Amniotic stem cell (primary cell): ENCODE measurements around the gene SLC34A3.
"Not testable (repeated sequence)": the region's sequence is repeated elsewhere in the genome, so short reads cannot be mapped to it uniquely, and the experiment has no call there.

Experiments
- DNase-seq: peaks from one replicate; lab custom pipeline; 2025; lab: John Stamatoyannopoulos, UW

Gene SLC34A3

DNA sequence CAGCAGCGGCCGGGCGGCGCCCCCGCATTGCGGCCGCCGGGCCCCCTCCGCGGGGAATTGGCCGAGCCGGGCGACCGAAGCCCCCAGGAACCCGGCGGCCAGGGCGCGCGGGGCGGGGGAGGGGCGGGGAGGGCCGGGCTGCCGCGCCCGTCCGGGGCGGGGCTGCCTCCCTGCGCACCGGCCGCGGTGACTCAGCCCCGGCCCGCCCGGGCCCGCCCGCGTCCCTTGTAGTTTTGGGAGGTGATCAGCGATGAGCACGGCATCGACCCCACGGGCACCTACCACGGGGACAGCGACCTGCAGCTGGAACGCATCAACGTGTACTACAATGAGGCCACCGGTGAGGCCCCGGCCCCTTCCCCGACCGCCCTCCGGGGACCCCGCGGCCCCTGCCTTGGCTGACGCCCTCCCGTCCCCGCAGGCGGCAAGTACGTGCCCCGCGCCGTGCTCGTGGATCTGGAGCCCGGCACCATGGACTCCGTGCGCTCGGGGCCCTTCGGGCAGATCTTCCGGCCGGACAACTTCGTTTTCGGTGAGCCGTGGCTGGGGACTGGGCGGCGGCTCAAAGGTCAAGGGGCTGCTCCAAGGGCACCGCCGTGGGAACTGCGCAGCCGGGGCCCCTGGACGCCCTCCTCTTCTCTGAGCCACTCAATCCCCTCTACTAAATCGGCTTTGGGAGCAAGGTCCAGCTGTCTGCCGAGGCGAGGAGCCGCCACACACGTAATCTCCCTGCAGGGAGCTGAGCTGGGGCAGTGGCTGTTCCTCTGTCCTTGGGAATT is 11.0 kb downstream of the SLC34A3 start:
- DNase-seq, result peak; percentile 31

DNA sequence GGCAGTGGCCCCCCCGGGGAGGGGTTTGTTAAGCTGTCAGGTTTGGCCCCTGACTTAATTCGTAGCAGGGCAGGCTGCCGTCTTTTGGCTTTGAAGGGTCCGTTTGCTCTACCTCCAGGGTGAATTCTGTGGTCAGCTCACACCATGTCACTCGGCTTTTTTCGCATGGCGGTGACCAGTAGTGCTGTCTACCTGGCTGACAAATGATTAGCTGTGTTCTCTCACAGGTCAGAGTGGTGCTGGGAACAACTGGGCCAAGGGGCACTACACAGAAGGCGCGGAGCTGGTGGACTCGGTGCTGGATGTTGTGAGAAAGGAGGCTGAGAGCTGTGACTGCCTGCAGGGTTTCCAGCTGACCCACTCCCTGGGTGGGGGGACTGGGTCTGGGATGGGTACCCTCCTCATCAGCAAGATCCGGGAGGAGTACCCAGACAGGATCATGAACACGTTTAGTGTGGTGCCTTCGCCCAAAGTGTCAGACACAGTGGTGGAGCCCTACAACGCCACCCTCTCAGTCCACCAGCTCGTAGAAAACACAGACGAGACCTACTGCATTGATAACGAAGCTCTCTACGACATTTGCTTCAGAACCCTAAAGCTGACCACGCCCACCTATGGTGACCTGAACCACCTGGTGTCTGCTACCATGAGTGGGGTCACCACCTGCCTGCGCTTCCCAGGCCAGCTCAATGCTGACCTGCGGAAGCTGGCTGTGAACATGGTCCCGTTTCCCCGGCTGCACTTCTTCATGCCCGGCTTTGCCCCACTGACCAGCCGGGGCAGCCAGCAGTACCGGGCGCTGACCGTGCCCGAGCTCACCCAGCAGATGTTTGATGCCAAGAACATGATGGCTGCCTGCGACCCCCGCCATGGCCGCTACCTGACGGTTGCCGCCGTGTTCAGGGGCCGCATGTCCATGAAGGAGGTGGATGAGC is 11.8 kb downstream of the SLC34A3 start:
- DNase-seq, result no peak

DNA sequence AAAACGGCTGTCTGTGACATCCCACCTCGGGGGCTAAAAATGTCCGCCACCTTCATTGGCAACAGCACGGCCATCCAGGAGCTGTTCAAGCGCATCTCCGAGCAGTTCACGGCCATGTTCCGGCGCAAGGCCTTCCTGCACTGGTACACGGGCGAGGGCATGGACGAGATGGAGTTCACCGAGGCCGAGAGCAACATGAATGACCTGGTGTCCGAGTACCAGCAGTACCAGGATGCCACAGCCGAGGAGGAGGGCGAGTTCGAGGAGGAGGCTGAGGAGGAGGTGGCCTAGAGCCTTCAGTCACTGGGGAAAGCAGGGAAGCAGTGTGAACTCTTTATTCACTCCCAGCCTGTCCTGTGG is 12.5 kb downstream of the SLC34A3 start:
- DNase-seq, result not testable (repeated sequence)

DNA sequence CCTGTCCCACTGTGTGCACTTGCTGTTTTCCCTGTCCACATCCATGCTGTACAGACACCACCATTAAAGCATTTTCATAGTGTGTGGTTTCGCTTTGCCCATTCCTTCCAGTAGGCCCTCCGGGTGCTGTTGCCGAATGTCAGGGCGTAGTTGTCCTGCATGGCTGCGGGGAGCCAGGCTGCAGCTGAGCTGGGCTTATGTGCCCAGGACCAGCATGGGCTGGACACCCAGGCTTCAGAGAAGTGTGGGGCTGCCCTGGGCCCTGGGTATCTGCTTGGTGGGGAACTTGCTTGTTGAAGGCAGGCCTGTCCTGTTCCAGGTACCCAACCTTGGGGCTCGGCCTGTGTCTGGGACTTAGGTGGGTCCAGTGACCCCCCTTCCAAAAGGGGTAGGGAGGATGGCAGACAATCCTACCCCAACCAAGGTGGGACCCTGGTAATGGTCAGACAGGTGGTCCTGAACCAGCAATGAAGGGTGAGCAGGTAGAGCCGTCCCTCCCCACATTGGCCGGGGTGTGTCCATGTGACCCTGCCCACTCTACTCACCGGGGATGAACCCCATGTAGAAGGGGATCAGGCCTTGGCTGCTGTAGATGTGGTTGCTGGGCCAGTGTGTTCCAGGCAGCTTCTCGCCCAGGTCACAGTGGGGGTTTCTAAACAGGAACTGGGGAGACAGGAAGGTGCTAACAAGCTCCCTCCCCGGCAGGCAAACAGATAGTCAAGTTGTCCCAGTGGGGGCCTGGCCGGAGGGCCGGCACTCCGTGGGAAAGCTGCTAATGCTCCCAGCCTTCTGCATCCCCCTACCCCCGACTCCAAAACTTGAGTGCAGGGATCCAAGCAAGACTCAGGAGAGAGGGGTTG is 13.2 kb downstream of the SLC34A3 start:
- no peak for DNase-seq

DNA sequence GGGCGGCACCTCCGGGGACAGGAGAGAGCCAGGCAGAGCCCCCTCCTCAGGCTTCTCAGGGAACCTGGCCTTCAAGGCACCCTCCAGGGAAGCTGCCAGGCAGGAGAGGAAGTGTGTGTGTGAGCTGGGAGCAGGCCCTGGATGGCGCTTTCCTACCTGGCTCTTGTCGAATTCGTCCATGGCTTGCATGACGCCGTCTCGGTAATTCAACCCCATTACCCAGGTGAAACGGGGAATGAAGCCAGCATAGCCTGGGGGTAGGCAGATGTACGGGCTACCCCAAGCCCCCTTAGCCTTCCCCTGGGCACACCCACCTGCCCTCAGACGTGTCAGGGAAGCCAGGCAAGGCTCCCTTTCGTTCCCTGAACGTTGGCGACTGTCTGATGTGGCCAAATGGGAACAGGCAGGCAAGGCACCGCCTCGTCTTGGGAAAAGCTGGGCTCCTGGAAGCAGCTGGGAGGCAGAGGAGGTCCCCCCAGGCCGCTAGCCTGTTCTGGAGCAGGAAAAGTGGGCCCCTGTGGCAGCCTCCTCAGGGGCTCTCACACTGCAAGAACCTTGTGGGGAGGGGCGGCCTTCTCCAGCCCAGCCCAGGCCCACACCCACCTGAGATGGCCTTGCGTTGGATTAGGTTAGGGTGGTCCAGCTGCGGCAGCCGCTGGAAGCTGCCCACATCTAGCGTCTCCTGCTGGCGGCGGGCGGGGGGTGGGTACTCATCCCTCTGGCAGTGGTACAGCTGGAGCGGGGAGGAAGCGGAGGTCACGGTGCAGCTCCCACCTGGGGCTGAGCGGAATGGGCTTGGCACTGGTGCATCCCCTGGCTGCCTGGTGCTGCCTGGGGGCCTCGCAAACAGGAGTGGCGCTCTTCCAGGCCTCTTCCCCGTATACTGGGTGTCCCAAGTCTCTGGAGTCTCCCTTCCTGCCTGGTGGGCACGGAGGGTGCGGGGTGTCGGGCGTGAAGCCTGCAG is 14.1 kb downstream of the SLC34A3 start:
- no peak for DNase-seq

DNA sequence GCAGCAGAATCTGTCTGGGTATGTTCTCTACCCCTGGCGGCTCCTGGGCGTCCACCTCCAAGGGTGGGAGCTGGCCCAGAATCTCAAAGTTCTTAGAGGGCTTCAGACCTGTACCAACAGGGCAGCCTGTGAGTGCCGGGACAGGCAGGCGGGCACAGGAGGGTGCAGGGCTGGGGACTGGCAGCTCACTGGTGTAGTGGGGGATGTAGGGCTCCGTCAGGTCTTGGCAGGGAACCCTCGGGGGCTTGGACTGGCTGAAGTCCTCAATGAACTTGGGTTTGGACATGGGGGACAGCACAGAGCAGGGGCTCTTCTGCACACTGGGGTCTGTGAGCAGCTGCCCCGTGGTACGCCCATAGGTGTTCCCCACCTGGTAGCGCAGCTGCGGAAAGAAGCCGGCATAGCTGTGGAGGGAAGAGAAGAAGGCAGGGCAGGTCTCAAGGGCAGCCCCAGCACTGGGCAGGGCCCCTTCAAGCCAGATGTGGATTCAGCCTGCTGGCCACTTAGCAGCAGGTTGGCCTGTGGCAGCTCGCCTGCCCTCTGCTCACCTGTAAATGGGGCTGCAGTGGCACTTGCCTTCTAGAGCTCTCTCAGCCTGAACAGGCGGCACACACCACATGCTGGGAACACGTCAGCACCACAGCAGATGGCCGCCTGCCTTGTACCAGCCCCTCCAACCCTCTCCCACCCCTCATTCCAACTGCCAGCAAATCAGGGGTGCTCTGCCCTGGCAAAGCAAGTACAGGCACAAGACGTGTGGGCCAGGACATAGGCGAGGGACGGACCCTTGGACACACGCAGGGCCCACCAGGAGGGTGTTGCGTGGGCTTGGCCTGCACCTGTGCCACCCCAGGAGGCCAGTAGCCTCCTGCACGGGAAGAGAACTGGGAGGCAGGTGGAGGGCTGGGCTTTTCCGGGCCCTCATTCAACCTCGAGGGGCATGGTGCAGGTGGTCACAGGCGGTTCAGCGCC is 15.0 kb downstream of the SLC34A3 start:
- no peak for DNase-seq

DNA sequence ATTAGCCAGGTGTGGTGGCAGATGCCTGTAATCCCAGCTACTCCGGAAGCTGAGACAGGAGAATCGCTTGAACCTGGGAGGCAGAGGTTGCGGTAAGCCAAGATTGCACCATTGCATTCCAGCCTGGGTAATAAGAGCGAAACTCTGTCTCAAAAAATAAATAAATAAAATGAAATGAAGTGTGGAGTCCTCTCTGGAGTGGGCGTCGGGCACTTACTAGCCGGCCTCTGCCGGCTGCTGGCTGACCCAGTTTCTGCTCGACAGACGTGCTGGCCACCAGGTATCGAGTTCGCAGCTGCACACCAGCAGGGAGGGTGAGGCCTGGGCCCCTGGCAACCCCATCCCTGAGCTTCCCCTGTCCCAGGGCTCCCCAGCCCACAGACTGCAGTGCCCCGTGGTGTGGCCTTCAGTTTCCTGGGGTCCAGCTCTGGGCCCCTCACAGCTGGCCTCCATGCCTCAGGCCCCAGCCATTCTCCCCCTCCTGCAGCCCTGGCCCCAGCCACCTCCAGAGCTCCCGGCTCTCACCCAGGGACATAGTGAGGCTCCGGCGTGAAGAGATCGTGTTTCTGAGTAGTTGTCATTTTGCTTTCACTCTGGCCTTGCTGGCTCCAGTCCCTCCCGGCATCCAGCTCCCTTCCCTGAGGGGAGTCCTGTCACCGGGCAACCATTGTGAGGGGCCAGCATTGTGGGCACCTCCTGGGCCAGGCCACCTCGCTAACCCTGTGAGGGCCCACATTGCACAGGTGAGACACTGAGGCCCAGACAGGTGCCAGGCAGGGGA is 16.6 kb downstream of the SLC34A3 start:
- no peak for DNase-seq

DNA sequence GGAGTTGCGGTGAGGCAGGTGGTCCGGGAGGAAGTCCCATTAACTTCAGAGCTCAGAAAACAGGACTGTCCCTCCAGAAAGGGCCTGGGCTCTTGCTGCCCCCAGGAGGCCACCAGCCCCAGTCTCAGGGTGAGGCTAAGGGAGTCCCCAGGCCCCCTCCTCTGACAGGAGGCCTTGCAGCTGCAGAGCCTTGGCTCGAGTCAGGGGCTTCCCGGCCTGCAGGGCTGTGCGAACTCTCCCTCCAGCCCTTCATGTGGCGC is 17.1 kb downstream of the SLC34A3 start:
- no peak for DNase-seq

DNA sequence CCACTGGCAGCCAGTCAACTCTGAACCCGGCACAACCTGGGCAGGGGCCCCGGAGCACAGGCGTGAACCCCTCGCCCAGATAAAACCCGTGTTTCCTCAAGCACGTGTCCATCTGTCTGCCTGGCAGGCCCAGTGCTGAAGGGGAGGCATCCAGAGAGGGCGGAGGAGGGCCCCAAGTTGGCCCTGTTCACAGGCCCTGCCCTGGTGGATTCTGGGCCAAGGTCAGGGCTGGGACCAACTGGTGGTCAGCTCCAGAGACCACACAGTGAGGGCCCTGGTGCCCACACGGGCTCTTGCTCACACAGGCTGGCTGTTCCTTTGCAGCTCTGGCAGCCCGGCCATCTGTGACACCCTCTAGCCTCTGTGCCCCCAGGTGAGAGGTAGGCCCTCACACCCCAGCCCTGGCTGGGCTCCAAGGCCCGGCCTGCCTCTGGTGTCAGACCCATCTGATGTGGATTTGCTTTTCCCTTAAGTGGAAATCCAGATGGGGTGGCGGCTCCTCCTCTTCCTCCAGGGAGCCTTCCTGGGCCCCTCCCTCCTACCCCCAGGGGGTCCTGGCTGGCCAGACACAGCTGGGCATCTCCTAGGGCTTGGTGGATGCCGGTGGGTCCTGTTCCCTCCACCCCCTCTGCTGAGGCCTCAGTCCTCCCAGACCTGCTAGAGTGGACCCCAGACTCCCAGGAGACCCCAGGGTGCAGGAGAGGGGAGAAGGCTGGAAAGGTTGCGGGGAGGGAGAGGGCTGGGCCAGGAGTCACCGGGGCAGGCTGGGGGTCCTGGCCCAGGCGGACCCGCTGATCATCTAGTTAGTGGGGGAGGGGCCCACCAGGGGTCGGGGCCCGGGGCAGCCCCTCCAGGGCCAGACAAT is 19.9 kb downstream of the SLC34A3 start:
- DNase-seq, result no peak

DNA sequence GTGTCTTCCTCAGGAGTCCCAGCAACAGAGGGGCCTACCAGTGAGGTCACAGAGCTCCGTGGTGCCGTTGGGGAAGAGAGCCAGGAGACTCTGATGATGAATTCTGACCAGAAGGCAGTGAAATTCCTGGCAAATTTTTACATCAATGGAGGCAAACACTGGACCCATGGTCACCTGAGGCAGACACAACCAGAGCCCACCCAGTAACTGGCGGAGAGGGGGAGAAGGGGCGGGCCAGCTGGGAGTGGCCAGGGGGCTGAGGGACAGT is 20.4 kb downstream of the SLC34A3 start, which contains the start of gene STPG3:
STPG3 (plus strand) TSS at position 93 of the 268 bp plus-strand sequence; CDS start at position 94, 1 bp downstream.
- DNase-seq, result no peak

DNA sequence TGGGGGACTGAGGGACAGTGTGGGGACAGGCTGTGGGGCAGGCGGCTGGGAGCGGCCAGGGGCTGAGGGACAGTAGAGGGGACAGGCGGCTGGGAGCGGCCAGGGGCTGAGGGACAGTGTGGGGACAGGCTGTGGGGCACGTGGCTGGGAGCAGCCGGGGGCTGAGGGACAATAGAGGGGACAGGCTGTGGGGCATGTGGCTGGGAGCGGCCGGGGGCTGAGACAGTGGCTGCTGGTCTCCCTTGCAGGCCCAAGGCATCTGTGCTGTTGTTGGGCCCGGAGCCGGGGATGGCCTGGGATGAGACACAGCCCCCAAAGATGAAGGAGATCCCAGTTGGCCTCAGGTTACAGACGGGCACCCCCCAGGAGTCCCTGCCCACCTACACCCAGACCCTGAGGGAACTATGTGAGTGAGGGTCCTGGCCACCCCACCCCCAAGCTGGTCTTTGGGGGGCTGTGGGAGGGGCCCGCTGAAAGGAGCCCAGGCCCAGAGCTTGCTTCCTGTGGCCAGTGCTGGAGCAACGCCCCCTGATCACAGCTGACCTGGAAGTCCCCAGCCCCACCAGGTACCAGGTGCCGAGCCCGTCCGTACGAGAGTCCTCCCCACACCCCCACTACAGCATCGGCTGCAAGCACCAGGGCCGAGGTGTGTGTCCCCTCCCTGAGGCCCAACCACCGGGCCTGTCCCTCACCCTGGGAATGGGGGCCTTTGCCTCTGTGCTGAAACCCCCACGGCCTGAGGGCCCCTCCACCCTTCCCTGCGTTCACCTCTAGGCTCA is 21.0 kb downstream of the SLC34A3 start:
- DNase-seq, result no peak

DNA sequence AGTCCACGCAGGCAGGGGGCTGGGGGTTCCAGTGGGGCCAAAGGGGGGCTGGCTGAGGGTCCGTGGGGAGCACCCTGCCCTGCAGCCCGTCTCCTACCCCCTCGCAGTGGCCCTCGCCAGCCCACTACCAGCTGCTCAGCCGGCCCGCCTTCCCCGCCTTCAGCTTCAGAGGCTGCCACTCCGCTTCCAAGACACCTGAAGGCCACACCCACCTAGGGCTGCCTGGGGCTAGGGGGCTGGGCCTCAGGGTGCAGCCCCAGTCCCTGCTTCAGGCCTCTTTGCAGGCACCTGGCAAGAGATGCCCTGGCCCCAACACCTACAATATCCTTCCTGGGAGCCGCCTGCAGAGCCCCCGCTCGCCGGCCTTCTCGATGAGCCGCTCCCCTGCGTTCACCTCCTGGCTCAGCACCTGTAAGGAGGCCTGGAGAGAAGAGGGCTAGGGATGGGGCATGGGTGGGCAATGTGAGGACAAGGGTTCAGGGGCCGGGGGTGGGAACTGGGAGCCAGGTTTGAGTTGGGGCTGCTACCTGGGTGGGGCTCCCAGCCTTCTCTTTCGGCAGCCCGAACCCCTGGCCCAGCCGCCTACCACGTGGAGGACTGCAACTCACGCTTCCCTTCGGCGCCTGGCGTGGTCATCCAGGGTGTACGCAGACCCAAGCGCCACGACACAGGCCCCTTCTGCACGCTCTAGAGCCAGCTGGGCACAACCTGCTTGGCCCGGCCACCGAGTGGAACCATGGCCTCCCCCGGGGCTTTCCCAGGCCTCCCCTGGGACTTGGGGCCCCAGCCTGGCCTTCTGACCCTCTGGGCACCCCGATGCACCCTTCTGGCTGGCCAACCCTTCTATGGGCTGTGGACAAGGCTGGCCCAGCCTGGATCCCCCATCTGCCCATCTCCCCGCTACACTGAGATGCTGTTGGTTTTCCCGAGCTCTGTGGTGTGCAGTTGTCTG is 22.1 kb downstream of the SLC34A3 start:
- no peak for DNase-seq

DNA sequence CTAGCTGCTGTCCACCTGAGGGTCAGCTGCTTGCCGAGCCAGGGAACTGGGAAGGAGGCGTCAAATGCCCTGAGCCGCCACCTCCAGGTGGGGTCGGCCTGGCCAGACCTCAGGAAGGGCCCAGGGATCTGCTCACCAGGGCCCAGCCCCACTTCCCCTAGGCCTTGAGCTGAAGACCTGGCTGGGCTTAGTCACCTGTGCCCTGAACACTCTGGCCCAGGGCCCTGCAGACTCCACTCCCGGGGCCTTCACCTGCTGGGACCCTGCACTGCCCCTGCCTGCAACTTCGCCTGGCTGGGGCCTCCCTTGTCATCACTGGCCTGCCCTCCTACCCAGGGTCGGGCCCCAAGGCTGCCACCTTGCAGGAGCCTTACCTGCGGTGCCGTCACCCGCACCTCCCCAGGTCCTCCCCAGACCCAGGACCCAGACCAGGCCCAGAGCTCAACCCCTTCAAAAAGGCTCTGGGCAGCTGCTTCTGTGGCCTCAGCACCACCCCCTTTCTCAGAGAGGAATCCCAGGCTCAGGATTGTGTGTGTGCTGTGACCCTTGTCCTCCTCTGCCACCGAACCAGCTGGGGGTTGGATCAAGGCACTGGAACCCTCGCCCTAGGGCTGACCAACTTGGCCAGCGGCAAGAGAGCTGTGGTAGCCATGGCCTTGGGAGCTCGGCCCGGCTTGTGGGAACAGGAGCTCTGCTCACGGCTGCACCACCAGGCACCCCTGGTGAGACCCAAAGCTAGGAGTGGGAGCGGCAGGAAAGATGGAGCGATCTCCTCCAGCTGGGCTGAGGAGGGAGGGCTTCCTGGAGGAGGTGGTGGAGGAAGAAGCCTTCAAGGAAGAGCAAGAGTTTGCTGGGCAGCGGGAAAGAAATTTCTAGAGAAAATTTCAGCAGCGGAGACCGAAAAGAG is 23.3 kb downstream of the SLC34A3 start:
- no peak for DNase-seq

DNA sequence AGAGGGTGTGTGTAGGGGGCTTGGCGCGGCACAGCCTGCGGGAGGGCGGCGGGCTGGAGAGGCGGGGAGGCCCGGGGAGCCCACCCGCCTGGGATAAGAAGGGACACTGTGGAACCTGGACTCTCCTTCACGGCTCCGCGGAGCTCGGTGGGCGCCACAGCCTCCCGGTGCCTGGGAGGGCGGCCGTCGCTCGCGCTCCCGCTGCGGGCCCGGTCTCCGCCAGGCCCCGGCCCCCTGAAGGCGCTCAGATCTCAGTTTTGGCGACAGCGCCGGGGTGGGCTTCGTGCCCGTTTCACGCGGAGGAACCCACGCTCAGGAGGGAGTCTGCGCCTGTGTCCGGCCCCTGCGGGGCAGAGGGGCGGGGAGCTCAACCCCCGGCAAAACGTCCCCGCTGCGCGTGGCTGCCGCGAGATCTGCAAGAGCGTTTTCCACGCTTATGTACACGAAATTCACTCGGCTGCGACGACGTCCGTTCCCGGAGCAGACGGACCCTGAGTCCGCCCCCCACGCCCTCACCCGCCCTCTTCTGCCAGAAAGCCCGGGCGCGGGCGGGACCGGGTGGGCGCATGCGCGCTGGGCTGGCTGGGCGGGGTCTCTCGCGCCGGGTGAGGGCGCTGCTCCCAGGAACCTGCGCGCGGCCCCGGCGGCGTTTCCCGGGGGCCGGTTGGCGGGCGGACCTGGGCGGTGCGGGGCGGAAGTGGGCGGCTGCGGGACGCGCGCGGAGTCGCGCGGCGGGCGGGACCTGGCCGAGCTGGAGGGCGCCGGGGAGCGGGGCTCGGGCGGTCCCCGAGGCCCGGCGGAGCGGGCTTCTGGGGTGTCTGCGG is 24.1 kb downstream of the SLC34A3 start, which contains the start of gene NELFB:
NELFB (plus strand) TSS at position 704 of the 824 bp plus-strand sequence.
- DNase-seq, result peak; percentile 69
